ENCODE measurements around the gene FEM1A. TPM values are rescaled to one million over a fixed set of nuclear protein-coding genes. Genes with fewer than 3 reads are reported as not detected.
"Not testable (repeated sequence)": the region's sequence is repeated elsewhere in the genome, so short reads cannot be mapped to it uniquely, and the experiment has no call there.

FEM1A gene
- total RNA-seq, 1 experiment from 2014 or later, result 13.4 TPM

DNA sequence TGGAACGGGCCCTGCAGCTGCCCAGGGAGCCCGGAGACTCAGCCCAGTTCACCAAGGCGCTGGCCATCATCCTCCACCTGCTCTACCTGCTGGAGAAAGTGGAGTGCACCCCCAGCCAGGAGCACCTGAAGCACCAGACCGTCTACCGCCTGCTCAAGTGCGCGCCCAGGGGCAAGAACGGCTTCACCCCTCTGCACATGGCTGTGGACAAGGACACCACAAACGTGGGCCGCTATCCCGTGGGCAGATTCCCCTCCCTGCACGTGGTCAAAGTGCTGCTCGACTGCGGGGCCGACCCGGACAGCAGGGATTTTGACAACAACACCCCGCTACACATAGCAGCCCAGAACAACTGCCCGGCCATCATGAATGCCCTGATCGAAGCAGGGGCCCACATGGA is 1.7 kb downstream of the FEM1A start:
- H3K27ac Mint-ChIP-seq (ENCODE audit: unreplicated experiment); H3K27me3 Mint-ChIP-seq (ENCODE audit: insufficient read depth, unreplicated experiment); H3K4me1 Mint-ChIP-seq (ENCODE audit: low read depth, unreplicated experiment); POLR2A ChIA-PET; CTCF ChIA-PET; intact Hi-C loops (cut with micrococcal nuclease; ENCODE audit: unreplicated experiment); H3K4me3 ChIP-seq (ENCODE audit: low read depth, low read length); DNase-seq; H3K4me1 ChIP-seq; H3K36me3 ChIP-seq (ENCODE audit: control insufficient read depth, insufficient read depth, low read length); H3K27me3 ChIP-seq (replicated peaks; ENCODE audit: control insufficient read depth, insufficient read depth, low read length); BruUV-seq (replicated peaks); H3K9me3 ChIP-seq; H3K9me3 Mint-ChIP-seq (ENCODE audit: unreplicated experiment): not testable (repeated sequence)
- Mint-ChIP-seq H3K4me3 (ENCODE audit: unreplicated experiment) (peak overlapping the region; percentile 81), H3K36me3 (ENCODE audit: insufficient read depth, unreplicated experiment) (peaks cover 43% of the 10 kb centered on the region)

DNA sequence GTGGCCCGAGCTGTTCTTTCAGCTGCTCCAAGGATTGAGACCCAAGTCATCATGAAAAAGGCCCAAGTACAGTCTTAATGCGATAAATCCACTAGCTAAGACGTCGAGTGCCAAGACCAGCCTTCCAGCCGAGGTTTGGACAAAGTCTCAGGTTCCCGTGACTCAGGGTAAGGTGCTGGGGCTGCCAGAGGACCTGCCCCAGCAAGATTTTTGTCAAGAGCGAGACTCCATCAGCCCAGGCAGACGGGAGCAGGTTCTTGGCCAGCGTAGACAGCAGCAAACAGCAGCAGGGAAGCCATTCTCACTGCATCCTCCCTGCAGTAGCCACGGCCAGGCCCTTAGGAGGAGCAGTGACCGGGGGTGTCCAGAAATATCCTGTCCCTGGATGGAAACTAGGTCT is 3.4 kb downstream of the FEM1A start:
- Mint-ChIP-seq H3K27me3 (ENCODE audit: insufficient read depth, unreplicated experiment) (no peaks in the 10 kb centered on the region), H3K4me3 (ENCODE audit: unreplicated experiment) (no peak overlapping the region), H3K9me3 (ENCODE audit: unreplicated experiment) (no peaks in the 10 kb centered on the region), H3K4me1 (ENCODE audit: low read depth, unreplicated experiment) (no peaks in the 10 kb centered on the region), H3K27ac (ENCODE audit: unreplicated experiment) (no peak overlapping the region), H3K36me3 (ENCODE audit: insufficient read depth, unreplicated experiment) (peaks cover 49% of the 10 kb centered on the region)
- ChIA-PET CTCF (no interaction called here), POLR2A (no interaction called here)
- BruUV-seq (replicated peaks), result no TSS peak
- no peak for DNase-seq
- H3K36me3 ChIP-seq (ENCODE audit: control insufficient read depth, insufficient read depth, low read length), result peaks cover 2% of the 10 kb centered on the region; the same call in 1 of the 2 replicates
- H3K4me3 ChIP-seq (ENCODE audit: low read depth, low read length), result no peak overlapping the region
- no peaks in the 10 kb centered on the region for H3K9me3 ChIP-seq
- 0 out of 2 replicates have a peak, but pooled peaks cover under 1% of the 10 kb centered on the region for H3K4me1 ChIP-seq
- TF ChIP-seq, protein P1, sequence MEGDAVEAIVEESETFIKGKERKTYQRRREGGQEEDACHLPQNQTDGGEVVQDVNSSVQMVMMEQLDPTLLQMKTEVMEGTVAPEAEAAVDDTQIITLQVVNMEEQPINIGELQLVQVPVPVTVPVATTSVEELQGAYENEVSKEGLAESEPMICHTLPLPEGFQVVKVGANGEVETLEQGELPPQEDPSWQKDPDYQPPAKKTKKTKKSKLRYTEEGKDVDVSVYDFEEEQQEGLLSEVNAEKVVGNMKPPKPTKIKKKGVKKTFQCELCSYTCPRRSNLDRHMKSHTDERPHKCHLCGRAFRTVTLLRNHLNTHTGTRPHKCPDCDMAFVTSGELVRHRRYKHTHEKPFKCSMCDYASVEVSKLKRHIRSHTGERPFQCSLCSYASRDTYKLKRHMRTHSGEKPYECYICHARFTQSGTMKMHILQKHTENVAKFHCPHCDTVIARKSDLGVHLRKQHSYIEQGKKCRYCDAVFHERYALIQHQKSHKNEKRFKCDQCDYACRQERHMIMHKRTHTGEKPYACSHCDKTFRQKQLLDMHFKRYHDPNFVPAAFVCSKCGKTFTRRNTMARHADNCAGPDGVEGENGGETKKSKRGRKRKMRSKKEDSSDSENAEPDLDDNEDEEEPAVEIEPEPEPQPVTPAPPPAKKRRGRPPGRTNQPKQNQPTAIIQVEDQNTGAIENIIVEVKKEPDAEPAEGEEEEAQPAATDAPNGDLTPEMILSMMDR (IDR thresholded peaks at IDR 0.05; ENCODE audit: insufficient read depth in 1 of 2, low read depth in 1 of 2, low read length in 1 of 2, severe bottlenecking in 1 of 2, unreplicated experiment in 1 of 2), result no peak
- H3K27me3 ChIP-seq (replicated peaks; ENCODE audit: control insufficient read depth, insufficient read depth, low read length), result no peaks in the 10 kb centered on the region
- intact Hi-C loops (cut with micrococcal nuclease; ENCODE audit: unreplicated experiment), result no loop called here

DNA sequence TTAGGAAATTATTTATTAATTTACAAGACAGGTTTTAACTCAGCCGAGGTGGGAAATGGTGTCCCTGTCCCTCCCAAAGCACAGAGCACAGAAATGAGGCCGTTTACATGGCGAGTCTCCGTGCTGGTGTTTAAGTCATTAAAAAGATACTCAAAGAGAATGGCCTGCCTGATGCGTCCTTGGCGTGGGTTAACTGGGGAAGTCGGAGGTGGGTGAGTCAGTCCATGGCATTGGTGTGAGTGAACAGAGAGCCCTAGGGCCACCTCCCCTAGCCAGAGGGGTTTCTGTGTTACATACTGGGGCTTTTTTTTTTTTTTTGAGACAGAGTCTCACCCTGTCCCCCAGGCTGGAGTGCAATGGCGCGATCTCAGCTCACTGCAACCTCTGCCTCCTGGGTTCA is 3.9 kb downstream of the FEM1A start:
- H3K4me3 Mint-ChIP-seq (ENCODE audit: unreplicated experiment), result no peak overlapping the region
- H3K27me3 Mint-ChIP-seq (ENCODE audit: insufficient read depth, unreplicated experiment), result no peaks in the 10 kb centered on the region
- H3K4me1 Mint-ChIP-seq (ENCODE audit: low read depth, unreplicated experiment), result no peaks in the 10 kb centered on the region
- H3K9me3 Mint-ChIP-seq (ENCODE audit: unreplicated experiment), result no peaks in the 10 kb centered on the region
- CTCF ChIA-PET, result no interaction called here
- POLR2A ChIA-PET, result no interaction called here
- no peak overlapping the region for H3K27ac Mint-ChIP-seq (ENCODE audit: unreplicated experiment)
- H3K4me3 ChIP-seq (ENCODE audit: low read depth, low read length), result no peak overlapping the region
- H3K27me3 ChIP-seq (replicated peaks; ENCODE audit: control insufficient read depth, insufficient read depth, low read length), result no peaks in the 10 kb centered on the region
- peaks cover 49% of the 10 kb centered on the region for H3K36me3 Mint-ChIP-seq (ENCODE audit: insufficient read depth, unreplicated experiment)
- peaks cover 2% of the 10 kb centered on the region; the same call in 1 of the 2 replicates for H3K36me3 ChIP-seq (ENCODE audit: control insufficient read depth, insufficient read depth, low read length)
- peaks cover 4% of the 10 kb centered on the region; the same call in 1 of the 2 replicates for H3K4me1 ChIP-seq
- intact Hi-C loops (cut with micrococcal nuclease; ENCODE audit: unreplicated experiment), result no loop called here
- no TSS peak for BruUV-seq (replicated peaks)
- no peaks in the 10 kb centered on the region for H3K9me3 ChIP-seq
- TF ChIP-seq, protein P1 (IDR thresholded peaks at IDR 0.05; ENCODE audit: insufficient read depth in 1 of 2, low read depth in 1 of 2, low read length in 1 of 2, severe bottlenecking in 1 of 2, unreplicated experiment in 1 of 2), result no peak
- DNase-seq, result no peak
